Mesendoderm (in vitro differentiated cells): ENCODE results near the gene CD101.

Source experiments
- DNase-seq: peaks from one replicate; pipeline ENCODE4 v3.0.0; 2013
- H2AK5ac ChIP-seq: 2 replicates; pipeline ENCODE4 v1.6.1; 2013; ENCODE audit warnings: low read length, inconsistent platforms
- H2BK120ac ChIP-seq: 2 replicates; pipeline ENCODE4 v1.6.1; 2013; ENCODE audit warnings: low read depth, mild to moderate bottlenecking, low read length, moderate library complexity, mixed read lengths
- H2BK15ac ChIP-seq: replicated peaks from 2 replicates; pipeline ENCODE4 v1.6.1; 2013; ENCODE audit warnings: low read depth, mild to moderate bottlenecking, moderate library complexity
- H2BK5ac ChIP-seq: 2 replicates; pipeline ENCODE4 v1.6.1; 2013; ENCODE audit warnings: low read length, inconsistent platforms
- H3K18ac ChIP-seq: 2 replicates; pipeline ENCODE4 v1.6.1; 2013; ENCODE audit warnings: mild to moderate bottlenecking, low read length, mixed read lengths
- H3K23ac ChIP-seq: one replicate; pipeline ENCODE4 v1.6.1; 2013; ENCODE audit warnings: low read length
- H3K27ac ChIP-seq: 2 replicates; pipeline ENCODE4 v1.5.1; 2013; ENCODE audit warnings: low read depth, mild to moderate bottlenecking, inconsistent platforms, low read length, moderate library complexity
- H3K27me3 ChIP-seq: 2 replicates; pipeline ENCODE4 v1.6.1; 2013; ENCODE audit warnings: low read length, control low read depth, mild to moderate bottlenecking, inconsistent platforms; ENCODE audit not compliant: insufficient read depth, poor library complexity
- H3K36me3 ChIP-seq: 2 replicates; pipeline ENCODE4 v1.6.1; 2013; ENCODE audit warnings: low read length, inconsistent platforms; ENCODE audit not compliant: control insufficient read depth, insufficient read depth
- H3K4ac ChIP-seq: one replicate; pipeline ENCODE4 v1.6.1; 2013; ENCODE audit warnings: low read depth, mild to moderate bottlenecking, low read length, moderate library complexity
- H3K4me1 ChIP-seq: 2 replicates; pipeline ENCODE4 v1.6.1; 2013; ENCODE audit warnings: low read depth, low read length, inconsistent platforms; ENCODE audit not compliant: control insufficient read depth
- H3K4me2 ChIP-seq: 2 replicates; pipeline ENCODE4 v1.6.1; 2013; ENCODE audit warnings: low read length
- H3K4me3 ChIP-seq: 2 replicates; pipeline ENCODE4 v1.5.1; 2013; ENCODE audit warnings: mild to moderate bottlenecking, low read length
- H3K56ac ChIP-seq: one replicate; pipeline ENCODE4 v1.6.1; 2013; ENCODE audit warnings: low read length
- H3K79me1 ChIP-seq: 2 replicates; pipeline ENCODE4 v1.6.1; 2013; ENCODE audit warnings: low read length, inconsistent platforms
- H3K79me2 ChIP-seq: 2 replicates; pipeline ENCODE4 v1.6.1; 2013; ENCODE audit warnings: mild to moderate bottlenecking, low read length; ENCODE audit not compliant: control insufficient read depth, insufficient read depth
- H3K9ac ChIP-seq: 2 replicates; pipeline ENCODE4 v1.6.1; 2013; ENCODE audit warnings: low read length, inconsistent platforms
- H4K5ac ChIP-seq: one replicate; pipeline ENCODE4 v1.6.1; 2013; ENCODE audit warnings: low read length
- H4K8ac ChIP-seq: one replicate; pipeline ENCODE4 v1.6.1; 2013; ENCODE audit warnings: low read depth, mild to moderate bottlenecking, control low read depth, low read length, moderate library complexity
- WGBS: extraction: QIAGEN DNeasy Blood & Tissue Kit; methylation state at CpG from one replicate; pipeline ENCODE4 v1.1.7; 2013; ENCODE audit warnings: low lambda C conversion rate, missing lambda C conversion rate; ENCODE audit not compliant: insufficient coverage; ENCODE audit errors: extremely low coverage; 5-methylcytosine and 5-hydroxymethylcytosine counted together

CD101 gene

DNA sequence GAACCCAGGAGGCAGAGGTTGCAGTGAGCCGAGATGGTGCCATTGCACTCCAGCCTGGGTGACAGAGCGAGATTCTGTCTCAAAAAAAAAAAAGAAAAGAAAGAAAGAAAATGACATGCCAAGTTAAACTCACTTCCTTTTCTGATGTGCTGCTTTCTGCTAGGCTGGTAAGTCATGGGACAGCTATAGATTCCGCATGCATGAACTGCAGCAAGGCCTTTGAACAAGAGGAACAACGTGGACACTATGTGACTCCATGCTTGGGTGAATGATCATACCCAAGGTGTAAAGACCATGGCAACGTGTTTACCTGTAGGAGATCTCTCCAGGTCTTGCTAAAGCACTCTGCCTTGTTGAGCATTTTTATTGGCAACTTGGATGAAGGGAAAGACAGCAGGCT is 48.3 kb downstream of the CD101 start:
- Histone ChIP-seq H3K4me1 (no peaks in the 10 kb centered on the region), H3K9ac (no peak overlapping the region), H2AK5ac (no peak overlapping the region), H3K4me2 (no peak overlapping the region), H3K27ac (no peak overlapping the region), H3K4ac (no peak overlapping the region), H3K18ac (no peak overlapping the region), H3K56ac (no peak overlapping the region), H4K5ac (no peak overlapping the region), H3K4me3 (no peak overlapping the region), H3K79me2 (no peaks in the 10 kb centered on the region), H3K36me3 (no peaks in the 10 kb centered on the region), H3K79me1 (no peaks in the 10 kb centered on the region), H2BK15ac (no peak overlapping the region), H3K27me3 (no peaks in the 10 kb centered on the region), H2BK120ac (no peak overlapping the region), H3K23ac (no peak overlapping the region), H4K8ac (no peak overlapping the region), H2BK5ac (no peak overlapping the region)
- WGBS: no CpG with 5 or more reads among the region's 5 CpGs
- DNase-seq: no peak

DNA sequence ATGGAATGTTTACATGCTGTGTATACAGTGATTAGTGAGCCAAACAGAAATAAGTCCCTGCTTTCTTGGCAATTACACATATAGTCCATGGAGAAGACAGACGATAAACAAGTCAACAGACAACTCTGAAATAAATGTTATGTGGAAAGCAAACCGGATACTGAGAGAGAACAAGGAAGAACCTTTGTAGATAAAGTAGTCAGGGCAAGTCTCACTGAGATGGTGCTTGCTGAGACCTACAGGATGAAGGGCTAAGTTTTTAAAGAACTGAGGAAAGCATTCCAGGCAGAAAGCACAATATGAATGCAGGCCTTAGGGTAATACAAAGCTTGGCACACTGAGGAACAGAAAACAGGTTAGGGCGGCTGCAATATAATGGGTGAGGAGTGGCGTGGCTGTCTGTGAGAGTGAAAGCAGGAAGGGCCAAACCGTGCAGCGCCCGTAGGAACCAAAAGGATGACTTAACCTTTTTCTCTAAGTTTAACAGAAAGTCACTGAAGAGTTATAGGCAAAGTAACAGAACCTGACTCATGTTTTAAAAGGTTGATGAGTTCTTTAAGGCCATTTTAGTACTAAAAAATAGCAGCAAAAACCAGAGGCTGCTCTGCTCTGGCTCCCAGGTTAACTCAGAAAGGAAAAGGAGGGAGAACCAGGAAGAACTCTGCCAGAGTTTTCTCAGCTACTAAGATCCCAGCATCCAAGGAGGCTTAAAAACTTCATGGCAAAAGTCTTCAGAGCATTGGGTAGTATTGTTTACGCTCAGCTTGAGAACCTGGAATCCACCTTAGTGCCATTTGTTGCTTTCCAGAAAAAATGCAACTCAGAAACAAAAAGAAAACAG is 49.9 kb downstream of the CD101 start:
- Histone ChIP-seq H3K56ac (no peak overlapping the region), H3K36me3 (no peaks in the 10 kb centered on the region), H4K5ac (no peak overlapping the region), H2BK15ac (no peak overlapping the region), H3K23ac (no peak overlapping the region), H3K27ac (no peak overlapping the region), H3K9ac (no peak overlapping the region), H3K27me3 (no peaks in the 10 kb centered on the region), H3K4me3 (no peak overlapping the region), H4K8ac (no peak overlapping the region), H3K79me1 (no peaks in the 10 kb centered on the region), H2BK120ac (no peak overlapping the region), H3K4me2 (no peak overlapping the region), H3K4ac (no peak overlapping the region), H3K4me1 (no peaks in the 10 kb centered on the region), H3K79me2 (no peaks in the 10 kb centered on the region), H2BK5ac (no peak overlapping the region), H2AK5ac (no peak overlapping the region), H3K18ac (no peak overlapping the region)
- no peak for DNase-seq
- no CpG with 5 or more reads among the region's 8 CpGs for WGBS

DNA sequence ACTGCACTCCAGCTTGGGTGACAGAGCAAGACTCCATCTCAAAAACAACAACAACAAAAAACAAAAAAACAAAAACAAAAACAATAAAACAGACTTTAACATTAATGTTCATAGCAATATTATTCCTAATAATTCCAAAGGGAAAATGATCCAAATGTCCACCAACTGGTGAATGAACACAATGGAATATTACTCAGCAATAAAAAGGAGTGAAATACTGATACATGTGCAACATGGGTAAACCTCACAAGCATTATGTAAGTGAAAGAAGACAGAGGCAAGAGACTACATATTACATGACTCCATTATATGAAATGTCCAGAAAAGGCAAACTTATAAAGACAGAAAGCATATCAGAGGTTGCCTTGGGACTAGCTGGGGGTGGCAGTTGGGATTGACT is 52.5 kb downstream of the CD101 start:
- H3K56ac ChIP-seq: no peak overlapping the region
- no peak overlapping the region for H3K18ac ChIP-seq
- no peaks in the 10 kb centered on the region for H3K27me3 ChIP-seq
- no peak overlapping the region for H3K4me3 ChIP-seq
- H4K5ac ChIP-seq: no peak overlapping the region
- H3K27ac ChIP-seq: no peak overlapping the region
- no peak for DNase-seq
- no peak overlapping the region for H2BK5ac ChIP-seq
- no peak overlapping the region for H2AK5ac ChIP-seq
- no peak overlapping the region for H2BK15ac ChIP-seq
- H3K4me2 ChIP-seq: no peak overlapping the region
- H3K79me2 ChIP-seq: no peaks in the 10 kb centered on the region
- no peaks in the 10 kb centered on the region for H3K79me1 ChIP-seq
- H3K36me3 ChIP-seq: no peaks in the 10 kb centered on the region
- no peak overlapping the region for H3K9ac ChIP-seq
- no peak overlapping the region for H2BK120ac ChIP-seq
- H3K4ac ChIP-seq: no peak overlapping the region
- H4K8ac ChIP-seq: no peak overlapping the region
- no peak overlapping the region for H3K23ac ChIP-seq
- H3K4me1 ChIP-seq: no peaks in the 10 kb centered on the region

GRCh38 chr1:117058810-117059209 is 57.2 kb downstream of the CD101 start:
- WGBS: no CpG with 5 or more reads among the region's 4 CpGs
- DNase-seq: no peak
- Histone ChIP-seq H3K36me3 (no peaks in the 10 kb centered on the region), H2BK120ac (no peak overlapping the region), H3K18ac (no peak overlapping the region), H3K4ac (no peak overlapping the region), H3K79me2 (peaks cover 2% of the 10 kb centered on the region), H3K4me1 (no peaks in the 10 kb centered on the region), H3K23ac (no peak overlapping the region), H4K5ac (no peak overlapping the region), H3K4me2 (no peak overlapping the region), H2AK5ac (no peak overlapping the region), H2BK5ac (no peak overlapping the region), H3K56ac (no peak overlapping the region), H3K27me3 (no peaks in the 10 kb centered on the region), H4K8ac (no peak overlapping the region), H3K79me1 (peaks cover 1% of the 10 kb centered on the region), H2BK15ac (no peak overlapping the region), H3K9ac (peak overlapping the region; percentile 56), H3K27ac (no peak overlapping the region), H3K4me3 (no peak overlapping the region)

DNA sequence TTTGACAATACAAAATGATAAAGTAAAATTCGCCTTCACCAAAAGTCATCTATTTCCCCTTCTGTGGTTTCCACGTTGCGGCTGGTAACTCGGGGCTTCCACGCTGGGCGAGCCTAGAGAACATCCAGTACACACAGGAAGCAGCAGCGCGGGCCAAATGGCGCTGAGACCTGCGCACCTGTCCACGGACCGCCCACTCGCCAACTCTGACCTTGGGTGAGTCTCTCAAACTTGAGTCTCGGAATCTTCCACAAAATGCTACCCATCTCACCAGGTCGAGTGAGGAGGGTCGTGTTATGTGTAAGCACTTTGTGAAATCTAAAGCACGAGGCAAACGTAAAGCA is 57.7 kb downstream of the CD101 start:
- no peak for DNase-seq
- H4K5ac ChIP-seq: no peak overlapping the region
- H3K27ac ChIP-seq: peak overlapping the region; percentile 96
- H3K27me3 ChIP-seq: no peaks in the 10 kb centered on the region
- WGBS: no CpG with 5 or more reads among the region's 18 CpGs
- no peak overlapping the region for H2BK120ac ChIP-seq
- H3K56ac ChIP-seq: peak overlapping the region; percentile 81
- H3K36me3 ChIP-seq: no peaks in the 10 kb centered on the region
- H3K23ac ChIP-seq: no peak overlapping the region
- peak overlapping the region; percentile 68 for H3K9ac ChIP-seq
- no peak overlapping the region for H4K8ac ChIP-seq
- no peak overlapping the region for H3K4ac ChIP-seq
- H2AK5ac ChIP-seq: no peak overlapping the region
- H3K4me1 ChIP-seq: no peaks in the 10 kb centered on the region
- no peak overlapping the region for H2BK15ac ChIP-seq
- peaks cover 2% of the 10 kb centered on the region for H3K79me2 ChIP-seq
- peak overlapping the region; percentile 33 for H3K18ac ChIP-seq
- H2BK5ac ChIP-seq: peak overlapping the region; percentile 1
- peaks cover 1% of the 10 kb centered on the region for H3K79me1 ChIP-seq
- peak overlapping the region; percentile 38 for H3K4me3 ChIP-seq
- peak overlapping the region; percentile 60 for H3K4me2 ChIP-seq
